ENCODE measurements around the gene PLS1.

- TF ChIP-seq CTCF (IDR thresholded peaks at IDR 0.05; ENCODE audit: low read depth, low read length, poor library complexity, severe bottlenecking) (no peak), EZH2phosphoT487 (IDR thresholded peaks at IDR 0.05; ENCODE audit: borderline replicate concordance, low read length) (no peak)
Measured at GRCh38 chr3:142568393-142569017, 27.7 kb upstream of the PLS1 start.
